NCI-H187 treated with DMSO at 0.1 percent for 48 hours (cell line): ENCODE data around the gene MCM3AP.

ENCODE experiments used
- DNase-seq: peaks from one replicate; lab custom pipeline; 2025; lab: John Stamatoyannopoulos, UW

Gene MCM3AP

DNA sequence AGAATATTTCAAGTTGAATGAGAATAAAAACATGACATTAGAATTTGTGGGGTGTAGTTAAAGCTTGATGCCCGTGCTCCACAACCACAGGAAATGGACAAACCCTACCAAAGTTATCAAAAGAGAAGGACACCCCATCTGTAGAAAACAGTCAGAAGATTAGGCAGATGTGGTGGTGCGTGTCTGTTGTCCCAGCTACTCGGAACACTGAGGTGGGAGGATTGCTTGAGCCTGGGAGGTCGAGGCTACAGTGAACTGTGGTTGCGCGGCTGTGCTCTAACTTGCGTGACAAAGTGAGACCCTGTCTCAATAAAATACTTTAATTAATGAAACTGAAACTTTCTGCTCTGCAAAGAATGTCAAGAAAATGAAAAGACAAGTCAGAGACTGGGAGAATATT is 99.7 kb downstream of the MCM3AP start:
- DNase-seq: no peak
